Mammary epithelial cell (primary cell): ENCODE results near the gene SLC1A2.

Source experiments
- CTCF ChIP-seq, 2 donors: IDR thresholded peaks in 1 of 2; conservative IDR thresholded peaks in 1 of 2; 2 replicates each; pipeline ENCODE4 v1.5.1; 2011 to 2012; ENCODE audit warnings: inconsistent platforms in 2 of 2, low read length in 2 of 2, mild to moderate bottlenecking in 2 of 2, control low read depth in 1 of 2, low read depth in 1 of 2; ENCODE audit not compliant: insufficient read depth in 1 of 2; ENCODE audit errors: extremely low read depth in 1 of 2
- EZH2 ChIP-seq: IDR thresholded peaks from 2 replicates; pipeline ENCODE4 v1.6.1; 2012; ENCODE audit warnings: low read length, inconsistent platforms, borderline replicate concordance

- no peak for TF ChIP-seq CTCF (conservative IDR thresholded peaks at IDR 0.05 in 1 of 2, IDR thresholded peaks at IDR 0.05 in 1 of 2; ENCODE audit: extremely low read depth in 1 of 2, insufficient read depth in 1 of 2, low read depth in 1 of 2, low read length in 2 of 2)
- TF ChIP-seq EZH2, result no peak
Measured at GRCh38 chr11:35388061-35388460, 31.3 kb downstream of the SLC1A2 start.
